Measurements from ENCODE around the gene PTGFRN.

DNA sequence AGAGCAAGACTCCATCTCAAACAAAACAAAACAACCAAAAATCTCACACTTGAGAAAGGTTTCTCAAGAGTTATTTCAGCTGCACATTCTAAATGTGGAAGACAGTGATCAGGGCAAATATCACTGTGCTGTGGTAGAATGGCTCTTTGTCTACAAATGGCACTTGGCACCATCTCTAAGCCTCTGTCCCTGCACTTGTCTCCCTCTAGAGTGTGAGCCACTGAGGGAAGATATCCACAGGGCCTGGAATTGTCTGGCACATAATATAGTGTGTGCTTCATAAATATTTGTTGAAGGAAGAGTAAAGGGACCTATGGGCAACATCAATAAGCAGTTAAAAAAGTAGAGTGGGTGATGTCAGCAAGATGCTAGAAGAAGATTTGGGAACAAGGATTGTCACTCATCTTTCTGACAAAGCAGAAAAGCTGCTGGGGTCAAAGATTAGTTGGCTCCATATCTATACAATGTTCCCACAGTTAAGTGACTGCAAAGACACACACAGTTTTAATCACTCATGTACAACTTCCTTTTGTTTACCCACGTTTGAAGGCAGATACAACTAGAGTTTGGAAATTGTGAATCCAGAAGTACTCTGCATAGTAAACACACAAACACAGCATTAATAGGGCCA, 110.9 kb downstream of the PTGFRN start:
- TF ChIP-seq CTCF (IDR thresholded peaks at IDR 0.05; ENCODE audit: insufficient read depth, low read length, poor library complexity, severe bottlenecking): no peak
- TF ChIP-seq EZH2phosphoT487 (conservative IDR thresholded peaks at IDR 0.05; ENCODE audit: low read length): no peak
